ENCODE measurements around the gene CCDC12.

GRCh38 chr3:47017504-47018268, 41.1 kb upstream of the CCDC12 start:
- no peak for TF ChIP-seq POLR2AphosphoS5 (IDR thresholded peaks at IDR 0.05; ENCODE audit: borderline replicate concordance, low read depth, low read length)
- no peak for TF ChIP-seq EZH2 (IDR thresholded peaks at IDR 0.05)

All from SK-N-MC (cell line).